Activated gamma-delta T cell treated with Interleukin-2 at 50 U/mL for 16 hours (primary cell): ENCODE data around the gene ESRP2.

Source experiments
- DNase-seq: peaks from one replicate; pipeline ENCODE4 v3.0.0-alpha.2; 2020

The ESRP2 gene

DNA sequence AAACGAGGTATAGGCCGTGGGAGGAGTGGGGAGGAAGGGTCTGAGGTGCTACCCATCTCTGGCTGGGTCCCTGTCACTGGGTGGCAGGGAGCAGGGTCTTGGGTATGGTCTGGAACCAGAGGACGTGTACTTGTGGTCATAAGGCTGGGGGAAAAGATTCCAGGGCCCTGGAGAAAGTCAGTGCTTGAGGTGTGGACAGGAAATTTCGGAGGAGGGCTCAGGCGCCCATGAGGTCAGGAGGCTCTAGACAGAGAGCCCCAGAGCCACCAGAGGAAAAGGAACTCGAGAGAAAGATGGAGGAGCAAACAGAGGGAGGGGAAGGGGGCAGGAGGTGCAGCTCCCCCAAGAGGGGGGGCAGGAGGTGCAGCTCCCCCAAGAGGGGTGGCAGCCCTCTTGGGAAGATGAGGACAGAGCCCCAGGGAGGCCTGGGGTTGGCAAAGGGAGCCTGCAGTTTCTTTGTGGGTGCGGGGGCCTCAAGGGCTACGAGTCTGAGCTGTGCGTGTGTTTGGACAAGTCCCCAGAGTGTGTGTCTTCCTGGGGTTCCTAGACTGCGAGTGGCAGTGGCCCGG lies 27.7 kb upstream of the ESRP2 start:
- DNase-seq: no peak

- no peak for DNase-seq
These were observed 23.3 kb upstream of the ESRP2 start for GRCh38 chr16:68259007-68259825.

- DNase-seq: no peak
These were observed 22.2 kb upstream of the ESRP2 start for GRCh38 chr16:68257906-68258800.

DNA sequence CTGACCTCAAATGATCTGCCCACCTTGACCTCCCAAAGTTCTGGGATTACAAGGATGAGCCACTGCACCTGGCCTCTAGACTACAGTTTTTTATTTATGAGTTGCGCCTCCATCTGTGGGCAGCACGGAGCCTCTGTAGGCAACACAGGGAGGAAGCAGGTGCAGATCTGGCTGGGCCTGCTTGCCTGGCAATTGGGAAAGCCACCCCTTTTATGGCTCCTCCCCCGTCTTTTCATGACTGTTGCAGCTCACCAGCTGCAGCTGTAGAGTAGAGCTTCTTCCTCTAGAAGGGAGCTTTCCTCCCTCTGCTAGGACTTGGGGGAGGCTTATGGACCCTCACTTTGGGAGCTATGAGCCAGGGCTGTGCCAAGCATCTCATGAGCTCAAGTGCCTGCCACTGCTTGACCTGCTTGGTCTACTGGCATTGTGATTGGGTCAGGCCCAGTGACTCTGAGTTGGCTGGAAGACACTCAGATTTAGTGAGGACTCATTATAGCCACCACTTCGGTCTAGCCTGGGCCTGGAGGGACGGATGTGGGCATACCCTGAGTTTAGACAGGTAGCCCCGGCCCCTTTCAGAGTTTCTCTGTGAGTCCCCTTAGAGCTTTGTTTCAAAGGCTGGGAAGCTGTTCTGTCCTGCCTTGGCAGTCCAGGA lies 21.5 kb upstream of the ESRP2 start:
- DNase-seq: no peak

DNA sequence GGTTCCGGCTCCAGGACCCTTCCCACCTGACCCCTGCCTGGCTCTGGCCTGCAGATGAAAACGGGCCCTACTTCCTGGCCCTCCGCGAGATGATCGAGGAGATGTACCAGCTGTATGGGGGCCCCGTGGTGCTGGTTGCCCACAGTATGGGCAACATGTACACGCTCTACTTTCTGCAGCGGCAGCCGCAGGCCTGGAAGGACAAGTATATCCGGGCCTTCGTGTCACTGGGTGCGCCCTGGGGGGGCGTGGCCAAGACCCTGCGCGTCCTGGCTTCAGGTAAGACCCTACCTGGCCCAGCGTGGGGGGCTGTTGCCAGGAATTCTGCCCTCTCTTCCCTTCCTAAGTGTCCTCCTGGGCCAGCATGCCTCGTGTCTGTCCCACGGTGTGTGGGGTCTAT lies 19.8 kb upstream of the ESRP2 start:
- DNase-seq: no peak

DNA sequence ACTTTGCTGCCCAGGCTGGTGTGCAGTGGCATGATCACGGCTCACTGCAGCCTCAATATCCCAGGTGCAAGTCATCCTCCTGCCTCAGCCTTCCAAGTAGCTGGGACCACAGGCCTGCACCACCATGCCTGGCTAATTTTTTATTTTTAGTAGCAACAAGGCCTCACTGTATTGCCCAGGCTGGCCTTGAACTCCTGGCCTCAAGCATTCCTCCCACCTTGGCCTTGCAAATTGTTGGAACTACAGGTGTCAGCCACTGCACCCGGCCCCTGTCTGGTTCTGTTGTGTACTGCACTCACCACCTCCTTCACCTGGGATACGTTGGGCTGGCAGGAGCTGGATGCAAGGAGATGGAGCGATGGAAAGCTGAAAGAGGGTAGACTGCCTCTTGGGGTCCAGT lies 17.8 kb upstream of the ESRP2 start:
- no peak for DNase-seq

GRCh38 chr16:68252383-68252782 lies 16.5 kb upstream of the ESRP2 start:
- no peak for DNase-seq

DNA sequence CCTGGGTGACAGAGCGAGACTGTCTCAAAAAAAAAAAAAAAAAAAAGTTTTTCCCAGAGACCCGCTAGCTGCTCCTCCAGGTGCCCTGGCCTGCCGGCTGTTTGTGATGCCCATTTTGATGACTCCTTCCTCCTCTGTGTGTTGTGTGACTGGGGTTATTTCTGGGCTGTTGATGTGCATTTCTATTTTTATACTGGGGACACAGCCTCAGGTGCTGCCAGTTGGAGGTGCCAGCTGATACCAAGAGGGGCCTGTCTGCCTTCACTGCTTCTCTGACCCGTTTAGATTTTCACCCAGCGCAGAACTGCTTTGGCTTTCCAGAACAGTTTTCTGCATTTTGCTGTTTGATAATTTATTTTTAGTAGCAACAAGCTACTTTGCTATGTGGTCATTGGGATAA lies 15.9 kb upstream of the ESRP2 start:
- DNase-seq: no peak

DNA sequence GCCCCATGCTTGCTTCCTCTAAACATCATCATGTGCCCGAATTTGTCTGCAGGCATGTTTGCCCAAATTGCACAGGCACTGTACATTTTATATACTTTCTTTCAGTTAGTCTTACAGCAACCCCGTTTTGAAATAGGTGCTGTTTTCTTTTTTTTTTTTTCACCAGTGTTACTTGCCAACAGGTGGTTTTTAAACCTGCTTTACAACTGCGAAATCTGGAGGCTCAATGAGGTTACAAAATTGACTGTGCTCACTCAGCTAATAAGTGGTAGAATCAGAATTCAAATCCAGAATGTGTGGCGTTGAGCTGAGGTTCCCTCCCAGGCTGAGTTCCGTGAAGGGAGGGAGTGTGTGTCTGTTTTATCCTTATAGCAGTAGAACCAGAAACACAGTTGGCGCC lies 15.0 kb upstream of the ESRP2 start:
- DNase-seq: no peak

DNA sequence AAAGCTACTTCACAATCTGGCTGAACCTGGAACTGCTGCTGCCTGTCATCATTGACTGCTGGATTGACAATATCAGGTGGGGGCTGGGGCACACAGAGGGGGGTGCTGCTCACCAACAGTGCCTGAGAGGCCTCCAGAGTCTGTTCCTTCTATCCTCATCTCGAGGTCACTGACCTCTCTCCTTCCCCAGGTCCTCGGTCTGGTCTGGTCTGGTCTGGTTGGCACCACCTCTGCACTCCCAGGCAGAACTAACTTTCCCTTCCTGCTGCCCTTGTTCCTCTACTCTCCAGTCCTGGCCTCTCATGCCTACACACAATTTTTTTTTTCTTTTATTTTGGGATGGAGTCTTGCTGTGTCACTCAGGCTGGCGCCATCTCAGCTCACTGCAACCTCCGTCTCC lies 13.4 kb upstream of the ESRP2 start:
- DNase-seq: no peak

GRCh38 chr16:68247932-68248331 lies 12.0 kb upstream of the ESRP2 start:
- no peak for DNase-seq

DNA sequence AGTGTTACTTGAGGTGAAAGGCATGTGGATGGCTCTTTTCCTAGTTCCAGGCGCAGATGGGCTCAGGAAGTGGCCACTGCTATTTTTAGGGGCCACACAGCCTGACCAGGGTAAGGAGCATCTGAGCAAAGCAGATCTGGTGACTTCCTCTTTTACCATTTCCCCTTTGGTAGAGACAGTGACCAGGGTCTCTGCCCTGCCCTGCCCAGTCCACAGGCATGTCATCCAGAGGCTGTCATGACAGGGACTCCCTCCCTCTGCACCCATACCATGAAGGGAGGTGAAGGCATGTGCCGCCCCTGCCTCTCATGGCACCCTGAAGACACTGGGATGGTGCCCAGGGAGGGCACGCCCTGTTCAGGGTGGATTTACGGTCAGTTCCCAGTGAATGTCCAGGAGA lies 11.5 kb upstream of the ESRP2 start:
- DNase-seq: no peak

- DNase-seq: no peak
These were observed 10.7 kb upstream of the ESRP2 start for GRCh38 chr16:68246666-68247065.

DNA sequence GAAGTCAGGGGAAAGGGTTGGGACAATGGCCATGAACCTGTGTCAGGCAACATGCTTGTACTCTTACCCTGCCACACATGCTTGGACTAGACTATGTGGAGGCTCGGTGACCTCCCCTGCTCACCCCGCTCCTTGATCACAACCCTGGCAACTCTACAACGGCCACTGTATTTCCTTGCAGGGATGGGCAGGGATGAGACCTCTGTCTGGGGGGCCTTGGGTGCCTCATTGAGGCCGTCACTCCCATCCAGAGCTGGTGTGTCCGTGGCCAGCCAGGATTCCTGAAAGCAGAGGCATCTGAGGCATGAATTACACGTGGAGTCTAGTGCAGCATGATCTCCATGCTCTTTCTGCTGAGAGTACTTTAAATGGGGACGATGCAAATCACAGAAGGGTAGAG lies 10.2 kb upstream of the ESRP2 start:
- no peak for DNase-seq

DNA sequence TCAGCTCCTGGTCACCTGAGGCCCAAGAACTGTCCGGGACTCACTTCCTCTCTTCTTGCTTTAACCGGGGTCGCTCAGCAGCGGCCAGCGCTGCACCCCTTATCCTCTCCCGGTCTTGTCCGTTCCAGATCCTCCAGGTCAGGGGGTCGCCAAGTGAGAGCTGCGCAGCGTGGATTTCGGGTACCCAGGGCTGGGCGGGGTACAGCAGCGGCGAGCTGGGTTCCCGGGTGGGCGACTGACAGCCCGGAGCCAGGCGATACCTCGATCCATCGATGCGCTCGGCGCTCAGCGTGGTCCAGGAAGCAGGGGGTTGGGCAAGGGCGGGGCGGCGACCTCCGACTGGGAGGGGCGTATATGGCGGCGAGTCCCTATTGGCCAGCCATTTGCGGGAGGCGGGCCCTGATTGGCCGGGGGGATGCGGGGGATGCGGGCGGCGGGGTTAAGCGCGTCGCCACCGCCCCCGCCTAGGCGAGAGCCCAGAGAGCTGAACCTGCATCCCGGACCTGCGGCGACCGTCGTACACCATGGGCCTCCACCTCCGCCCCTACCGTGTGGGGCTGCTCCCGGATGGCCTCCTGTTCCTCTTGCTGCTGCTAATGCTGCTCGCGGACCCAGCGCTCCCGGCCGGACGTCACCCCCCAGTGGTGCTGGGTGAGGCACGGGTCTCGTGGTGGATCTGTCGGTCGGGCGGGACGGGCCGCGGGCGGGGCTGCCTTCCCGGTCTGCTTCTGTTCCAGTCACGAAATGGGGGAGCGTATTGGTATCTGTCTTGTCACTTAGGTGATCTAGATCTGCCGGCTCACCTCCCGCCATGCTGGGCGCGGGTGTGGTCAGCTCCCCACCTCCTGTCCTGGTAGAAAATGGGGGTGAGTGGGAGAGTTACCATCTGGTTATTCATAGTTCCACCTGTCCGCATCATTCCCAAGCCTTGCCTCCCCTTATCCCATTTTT lies 9.3 kb upstream of the ESRP2 start, which contains the start of gene PLA2G15:
Gene PLA2G15, plus strand, starts transcription at position 471 of the 951 bp plus-strand sequence. Its CDS starts 54 bp downstream, at position 525.
- peak; percentile 96 for DNase-seq

GRCh38 chr16:68244481-68244902 lies 8.6 kb upstream of the ESRP2 start:
- no peak for DNase-seq

GRCh38 chr16:68242926-68243858 lies 7.3 kb upstream of the ESRP2 start:
- DNase-seq: no peak

DNA sequence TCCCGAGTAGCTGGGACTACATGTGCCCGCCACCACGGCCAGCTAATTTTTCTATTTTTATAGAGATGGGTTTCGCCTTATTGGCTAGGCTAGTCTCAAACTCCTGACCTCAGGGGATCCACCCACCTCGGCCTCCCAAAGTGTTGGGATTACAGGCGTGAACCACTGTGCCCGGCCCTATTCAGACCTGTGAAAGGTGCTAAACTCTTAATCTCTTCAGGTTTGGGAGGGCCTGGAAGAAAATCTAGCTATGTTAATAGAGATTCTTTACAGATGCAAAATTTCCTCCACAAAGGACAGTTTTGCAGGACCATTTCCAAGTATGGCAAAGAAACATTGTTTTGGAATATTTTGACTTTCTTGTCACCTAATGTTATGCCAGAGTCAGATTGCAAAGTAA lies 6.2 kb upstream of the ESRP2 start:
- no peak for DNase-seq

DNA sequence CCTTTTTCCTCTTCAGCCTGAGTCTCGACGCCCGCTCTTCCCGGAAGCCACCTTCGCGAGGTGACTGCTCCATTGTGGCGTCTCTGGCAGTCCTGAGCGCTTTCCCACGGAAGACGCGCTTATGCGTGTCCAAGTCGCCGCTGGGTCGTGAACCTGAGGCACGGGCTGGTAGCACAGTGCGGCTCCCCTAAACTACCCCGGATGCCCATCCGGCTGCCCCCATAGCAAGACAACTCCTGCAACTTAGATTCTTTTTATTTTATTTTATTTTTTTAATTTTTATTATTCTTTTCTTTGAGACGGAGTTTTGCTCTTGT lies 2.1 kb upstream of the ESRP2 start:
- DNase-seq: no peak

GRCh38 chr16:68237243-68238028 lies 1.5 kb upstream of the ESRP2 start:
- DNase-seq: peak; percentile 77
